Fibroblast of lung (primary cell): ENCODE results near the gene SMIM24. TPM values are rescaled to one million over a fixed set of nuclear protein-coding genes. Genes with fewer than 3 reads are reported as not detected.

ENCODE experiments used
- DNase-seq, 2 donors: peaks; one replicate each; pipeline versions ENCODE4 v3.0.0 to v3.0.0-alpha.2; 2010; ENCODE audit warnings: low read depth in 2 of 2
- H2AFZ ChIP-seq: 2 replicates; pipeline ENCODE4 v1.5.1; 2012; ENCODE audit warnings: low read length, control low read depth, inconsistent platforms
- H3K27ac ChIP-seq: 2 replicates; pipeline ENCODE4 v1.5.1; 2011; ENCODE audit warnings: low read length, control low read depth; ENCODE audit not compliant: insufficient read depth
- H3K27me3 ChIP-seq: 2 replicates; pipeline ENCODE4 v1.5.1; 2011; ENCODE audit warnings: mild to moderate bottlenecking, low read length; ENCODE audit not compliant: control insufficient read depth, insufficient read depth
- H3K36me3 ChIP-seq: 2 replicates; pipeline ENCODE4 v1.5.1; 2011; ENCODE audit warnings: low read length; ENCODE audit not compliant: control insufficient read depth, insufficient read depth
- H3K4me1 ChIP-seq: 2 replicates; pipeline ENCODE4 v1.5.1; 2011; ENCODE audit warnings: low read length; ENCODE audit not compliant: control insufficient read depth, insufficient read depth; ENCODE audit errors: extremely low read depth
- H3K4me2 ChIP-seq: 2 replicates; pipeline ENCODE4 v1.5.1; 2011; ENCODE audit warnings: low read length, control low read depth; ENCODE audit not compliant: insufficient read depth; ENCODE audit errors: extremely low read depth
- H3K4me3 ChIP-seq, 4 experiments: fragments of 200-600 bp in 1 of 4; sonication (generic) in 1 of 4; replicated peaks in 1 of 4; 2 replicates each; pipeline ENCODE4 v1.5.1; 2011 to 2016; ENCODE audit warnings: low read length in 4 of 4, low read depth in 3 of 4, mild to moderate bottlenecking in 3 of 4, control low read depth in 2 of 4, inconsistent platforms in 1 of 4, mixed read lengths in 1 of 4; ENCODE audit not compliant: insufficient read depth in 1 of 4; ENCODE audit errors: control extremely low read depth in 1 of 4
- H3K79me2 ChIP-seq: 2 replicates; pipeline ENCODE4 v1.5.1; 2012; ENCODE audit warnings: mild to moderate bottlenecking, low read length, inconsistent platforms; ENCODE audit not compliant: control insufficient read depth, insufficient read depth
- H3K9ac ChIP-seq: 2 replicates; pipeline ENCODE4 v1.5.1; 2011; ENCODE audit warnings: mild to moderate bottlenecking, low read length, control low read depth; ENCODE audit not compliant: insufficient read depth
- H3K9me3 ChIP-seq: 2 replicates; pipeline ENCODE4 v1.5.1; 2012; ENCODE audit warnings: low read depth, low read length; ENCODE audit not compliant: control insufficient read depth, insufficient read depth
- H4K20me1 ChIP-seq: 2 replicates; pipeline ENCODE4 v1.5.1; 2011; ENCODE audit warnings: low read length; ENCODE audit not compliant: control insufficient read depth, insufficient read depth; ENCODE audit errors: extremely low read depth
- CTCF ChIP-seq, 2 donors: IDR thresholded peaks in 1 of 2; conservative IDR thresholded peaks in 1 of 2; 1 replicate in 1 of 2; 2 replicates in 1 of 2; pipeline ENCODE4 v1.5.1; 2011 to 2012; ENCODE audit warnings: low read length in 2 of 2, control low read depth in 1 of 2, inconsistent platforms in 1 of 2, low read depth in 1 of 2, mild to moderate bottlenecking in 1 of 2
- EZH2 ChIP-seq: IDR thresholded peaks from 2 replicates; pipeline ENCODE4 v1.5.1; 2012; ENCODE audit warnings: low read length, control low read depth, mild to moderate bottlenecking; ENCODE audit errors: missing control alignments
- polyA plus RNA-seq, 2 donors: library from polyadenylated mRNA; depleted of rRNA in 1 of 2; stranded (reverse) in 1 of 2; unstranded in 1 of 2; fragments of >200 nt; gene quantifications; 2 replicates each; pipeline ENCODE4 v1.2.1, GENCODE V29; 2011 to 2012; ENCODE audit warnings: missing spikeins in 1 of 2
- total RNA-seq: library from RNA; depleted of rRNA; stranded (reverse); fragments of >200 nt; gene quantifications from 2 replicates; pipeline ENCODE4 v1.2.1, GENCODE V29; 2014

Gene SMIM24
- total and polyA plus RNA-seq, 2 donors (not counting 1 experiment from before 2014, with no cell fraction given) = not detected

- no peak overlapping the region for H3K4me2 ChIP-seq
- no peak for DNase-seq
- peaks cover 6% of the 10 kb centered on the region for H3K4me1 ChIP-seq
- TF ChIP-seq CTCF (conservative IDR thresholded peaks at IDR 0.05 in 1 of 2, IDR thresholded peaks at IDR 0.05 in 1 of 2; ENCODE audit: low read depth in 1 of 2, low read length in 2 of 2) (no peak), EZH2 (no peak)
- H3K4me3 ChIP-seq = no peak overlapping the region
- H3K79me2 ChIP-seq = peaks cover 56% of the 10 kb centered on the region
- H3K9ac ChIP-seq = no peak overlapping the region
- no peaks in the 10 kb centered on the region for H4K20me1 ChIP-seq
- H3K9me3 ChIP-seq = no peaks in the 10 kb centered on the region
- peaks cover 26% of the 10 kb centered on the region for H3K36me3 ChIP-seq
- H3K27ac ChIP-seq = no peak overlapping the region
- H2AFZ ChIP-seq = no peak overlapping the region
- no peaks in the 10 kb centered on the region for H3K27me3 ChIP-seq
Observed at GRCh38 chr19:3521104-3521445, 40.8 kb upstream of the SMIM24 start.

GRCh38 chr19:3520166-3521103 lies 40.1 kb upstream of the SMIM24 start:
- no peaks in the 10 kb centered on the region for H3K27me3 ChIP-seq
- H3K9me3 ChIP-seq = no peaks in the 10 kb centered on the region
- H3K36me3 ChIP-seq = peaks cover 21% of the 10 kb centered on the region
- peaks cover 11% of the 10 kb centered on the region for H3K4me1 ChIP-seq
- no peak overlapping the region for H3K9ac ChIP-seq
- no peaks in the 10 kb centered on the region for H4K20me1 ChIP-seq
- TF ChIP-seq CTCF (conservative IDR thresholded peaks at IDR 0.05 in 1 of 2, IDR thresholded peaks at IDR 0.05 in 1 of 2; ENCODE audit: low read depth in 1 of 2, low read length in 2 of 2) = no peak
- no peak for TF ChIP-seq EZH2
- no peak overlapping the region for H3K27ac ChIP-seq
- no peak overlapping the region for H3K4me2 ChIP-seq
- H3K79me2 ChIP-seq = peaks cover 62% of the 10 kb centered on the region
- no peak for DNase-seq
- no peak overlapping the region for H2AFZ ChIP-seq
- H3K4me3 ChIP-seq = no peak overlapping the region

- no peak for DNase-seq
- no peak overlapping the region for H3K4me3 ChIP-seq
- H3K9me3 ChIP-seq = no peaks in the 10 kb centered on the region
- H3K27me3 ChIP-seq = no peaks in the 10 kb centered on the region
- no peaks in the 10 kb centered on the region for H4K20me1 ChIP-seq
- H2AFZ ChIP-seq = no peak overlapping the region
- TF ChIP-seq EZH2 (no peak), CTCF (conservative IDR thresholded peaks at IDR 0.05 in 1 of 2, IDR thresholded peaks at IDR 0.05 in 1 of 2; ENCODE audit: low read depth in 1 of 2, low read length in 2 of 2) (no peak)
- peaks cover 73% of the 10 kb centered on the region for H3K79me2 ChIP-seq
- no peak overlapping the region for H3K4me2 ChIP-seq
- H3K36me3 ChIP-seq = peaks cover 16% of the 10 kb centered on the region
- H3K4me1 ChIP-seq = peaks cover 18% of the 10 kb centered on the region
- H3K27ac ChIP-seq = no peak overlapping the region
- H3K9ac ChIP-seq = no peak overlapping the region
Observed at GRCh38 chr19:3519126-3519525, 38.8 kb upstream of the SMIM24 start.
